ENCODE data around the gene PPHLN1. TPM values are rescaled to one million over a fixed set of nuclear protein-coding genes. Genes with fewer than 3 reads are reported as not detected.

PPHLN1 gene
- total RNA-seq, 1 donor from 2014 or later = 50.8 TPM

- ATAC-seq = peak; percentile 93
- intact Hi-C loops (cut with DNase I) = no loop called here
- no peak for DNase-seq (ENCODE audit: low spot score)
Observed at GRCh38 chr12:42421844-42422779, 96.1 kb downstream of the PPHLN1 start.

DNA sequence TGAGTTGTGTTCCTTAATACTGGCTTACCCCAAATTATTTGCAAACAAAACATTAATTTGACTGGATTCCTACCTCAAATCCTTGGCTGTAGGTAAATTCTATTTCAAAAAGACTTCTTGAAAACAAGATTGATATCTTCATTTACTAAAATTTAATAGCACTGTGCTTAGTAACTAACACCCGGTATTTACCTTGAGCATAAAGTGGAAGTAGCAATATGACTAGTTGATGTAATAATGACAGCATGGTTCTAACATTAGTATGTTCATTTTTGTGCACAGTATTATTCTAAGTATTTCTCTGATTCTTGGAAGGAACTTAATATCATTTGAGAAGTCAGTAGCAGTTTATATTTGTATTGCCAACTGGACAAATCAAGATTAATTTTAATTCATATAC, 96.8 kb downstream of the PPHLN1 start:
- no peak for DNase-seq (ENCODE audit: low spot score)
- ATAC-seq = no peak
- intact Hi-C loops (cut with DNase I) = no loop called here

DNA sequence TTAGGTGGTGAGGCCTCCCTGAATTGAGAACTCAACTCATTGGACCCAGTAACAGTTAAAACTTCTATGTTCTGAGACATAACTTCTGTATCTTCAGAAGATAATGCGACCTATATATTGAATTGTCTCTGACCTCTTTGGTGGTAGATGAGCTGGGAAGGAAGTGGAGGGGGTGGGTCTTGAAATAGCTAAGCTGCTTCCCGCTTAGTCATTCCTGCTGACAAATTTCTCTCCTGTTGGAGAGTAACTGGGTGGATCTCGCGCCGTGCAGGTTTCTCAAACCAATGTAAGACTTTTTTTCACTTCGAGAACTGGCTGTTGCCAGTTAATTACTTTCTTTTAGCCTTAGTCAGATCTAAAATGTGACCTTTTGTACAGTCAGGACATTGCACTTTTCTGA, 100.8 kb downstream of the PPHLN1 start:
- DNase-seq (ENCODE audit: low spot score) (no peak), ATAC-seq (no peak)
- intact Hi-C loops (cut with DNase I) = no loop called here

- no peak for ATAC-seq
- intact Hi-C loops (cut with DNase I) = no loop called here
- DNase-seq (ENCODE audit: low spot score) = no peak
Observed at GRCh38 chr12:42428850-42429249, 102.9 kb downstream of the PPHLN1 start.

DNA sequence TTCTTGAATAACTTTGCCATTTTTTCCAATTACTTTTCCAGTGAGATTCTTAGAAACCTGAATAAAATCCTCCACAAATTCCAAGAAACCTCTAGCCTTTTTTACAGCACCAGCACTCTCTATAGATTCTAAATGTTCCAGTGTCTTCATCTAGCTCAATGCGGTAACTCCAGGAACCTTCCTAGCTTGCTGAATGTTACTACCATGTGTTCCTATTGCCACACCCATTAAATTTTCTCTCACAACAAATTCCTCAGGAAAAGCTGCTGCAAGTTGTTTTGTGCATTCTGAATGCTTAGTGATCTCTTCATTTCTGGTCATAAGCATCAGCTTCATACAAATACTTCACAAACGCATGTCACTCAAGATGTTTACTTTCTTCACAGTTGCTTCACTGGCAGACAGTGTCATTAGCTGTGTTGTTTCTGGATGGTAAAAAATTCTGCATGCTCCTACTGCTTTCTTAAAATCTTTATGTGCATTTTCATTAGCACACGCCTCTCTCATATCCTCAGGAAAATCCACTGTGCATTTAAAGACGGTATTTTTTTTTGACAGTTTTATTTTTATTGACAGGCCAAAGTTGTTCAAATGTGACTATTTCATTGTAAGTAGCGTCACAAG, 106.7 kb downstream of the PPHLN1 start:
- intact Hi-C loops (cut with DNase I) = no loop called here
- ATAC-seq (no peak), DNase-seq (ENCODE audit: low spot score) (no peak)

- DNase-seq (ENCODE audit: low spot score) (no peak), ATAC-seq (no peak)
- intact Hi-C loops (cut with DNase I) = loop anchor here (5.0 kb wide), 1 partner anchor 1468 kb away; no protein-coding TSS in a partner anchor
Observed at GRCh38 chr12:42440608-42441007, 114.6 kb downstream of the PPHLN1 start.

GRCh38 chr12:42442311-42442759, 116.4 kb downstream of the PPHLN1 start:
- intact Hi-C loops (cut with DNase I) = loop anchor here (5.0 kb wide), 1 partner anchor 1470 kb away; no protein-coding TSS in a partner anchor
- DNase-seq (ENCODE audit: low spot score) (no peak), ATAC-seq (no peak)

DNA sequence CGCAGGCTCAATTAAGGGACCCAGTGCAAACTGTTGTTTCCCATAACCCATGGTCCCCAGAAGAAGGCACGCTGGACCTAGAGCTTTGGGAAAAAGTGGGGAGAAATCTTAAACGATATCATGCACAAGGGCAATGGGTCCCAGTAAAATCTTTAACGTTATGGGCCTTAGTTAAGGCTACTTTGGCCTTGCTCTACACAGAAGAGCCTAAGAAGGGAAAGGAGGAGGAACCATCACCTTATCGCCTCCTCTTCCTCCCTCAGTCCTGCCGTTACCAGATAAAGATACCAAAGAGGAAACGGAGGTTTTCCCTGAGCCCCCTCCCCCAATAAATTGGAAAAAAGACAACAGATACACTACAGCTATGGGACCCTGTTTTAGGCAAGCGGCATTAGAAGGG, 116.9 kb downstream of the PPHLN1 start:
- intact Hi-C loops (cut with DNase I) = loop anchor here (5.0 kb wide), 1 partner anchor 1471 kb away; no protein-coding TSS in a partner anchor
- no peak for ATAC-seq
- no peak for DNase-seq (ENCODE audit: low spot score)

GRCh38 chr12:42444192-42444943, 118.4 kb downstream of the PPHLN1 start:
- DNase-seq (ENCODE audit: low spot score) (no peak), ATAC-seq (no peak)
- intact Hi-C loops (cut with DNase I) = loop anchor here (5.0 kb wide), 1 partner anchor 1472 kb away; no protein-coding TSS in a partner anchor

GRCh38 chr12:42445891-42446290, 119.9 kb downstream of the PPHLN1 start:
- intact Hi-C loops (cut with DNase I) = no loop called here
- ATAC-seq = no peak
- no peak for DNase-seq (ENCODE audit: low spot score)

GRCh38 chr12:42446761-42447160, 120.8 kb downstream of the PPHLN1 start:
- intact Hi-C loops (cut with DNase I) = no loop called here
- ATAC-seq = no peak
- DNase-seq (ENCODE audit: low spot score) = no peak

- intact Hi-C loops (cut with DNase I) = no loop called here
- no peak for ATAC-seq
- DNase-seq (ENCODE audit: low spot score) = no peak
Observed at GRCh38 chr12:42447371-42447786, 121.4 kb downstream of the PPHLN1 start.

DNA sequence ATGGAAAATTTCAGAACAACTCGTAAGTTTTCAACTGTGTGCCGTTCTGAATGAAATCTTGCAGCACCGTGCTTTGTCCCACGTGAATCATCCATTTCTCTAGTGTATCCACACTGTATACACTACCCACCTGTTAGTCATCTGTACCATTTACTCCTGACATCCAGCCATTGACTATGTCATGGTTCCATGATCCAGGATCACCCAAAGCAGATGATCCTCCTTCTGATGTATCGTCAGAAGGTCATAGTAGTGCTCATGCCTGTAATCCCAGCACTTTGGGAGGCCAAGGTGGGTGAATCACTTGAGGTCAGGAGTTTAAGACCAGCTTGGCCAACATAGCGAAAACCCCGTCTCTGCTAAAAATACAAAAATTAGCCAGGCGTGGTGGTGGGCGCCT, 122.9 kb downstream of the PPHLN1 start:
- intact Hi-C loops (cut with DNase I) = no loop called here
- ATAC-seq = no peak
- no peak for DNase-seq (ENCODE audit: low spot score)

GRCh38 chr12:42450248-42450647, 124.3 kb downstream of the PPHLN1 start:
- peak; percentile 43 for ATAC-seq

DNA sequence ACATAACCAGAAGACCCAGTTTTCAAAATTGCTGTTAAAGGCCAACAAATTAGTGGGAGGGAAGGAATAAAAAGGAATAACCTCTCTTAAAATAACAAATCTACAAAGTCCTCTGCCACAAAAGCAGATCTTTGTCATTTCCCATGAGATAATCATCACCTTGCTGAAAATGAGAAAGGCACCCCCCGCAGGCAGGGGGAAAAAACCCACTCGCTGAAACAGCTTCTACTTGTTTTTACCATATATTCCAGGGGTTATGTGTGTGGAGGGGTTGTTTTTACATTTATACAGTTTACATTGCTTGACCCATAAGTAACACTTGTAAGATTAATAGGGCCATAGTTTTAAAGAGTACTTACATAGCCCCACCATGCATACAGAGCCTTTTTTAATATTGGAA, 132.6 kb downstream of the PPHLN1 start:
- DNase-seq (ENCODE audit: low spot score) (no peak), ATAC-seq (no peak)
- intact Hi-C loops (cut with DNase I) = no loop called here

More at GRCh38 chr12:42450248-42450647, 124.3 kb downstream of the PPHLN1 start:
- no peak for DNase-seq (ENCODE audit: low spot score)
- intact Hi-C loops (cut with DNase I) = no loop called here

GRCh38 chr12:42459336-42459847, 133.4 kb downstream of the PPHLN1 start:
- intact Hi-C loops (cut with DNase I) = no loop called here
- DNase-seq (ENCODE audit: low spot score) (no peak), ATAC-seq (no peak)

DNA sequence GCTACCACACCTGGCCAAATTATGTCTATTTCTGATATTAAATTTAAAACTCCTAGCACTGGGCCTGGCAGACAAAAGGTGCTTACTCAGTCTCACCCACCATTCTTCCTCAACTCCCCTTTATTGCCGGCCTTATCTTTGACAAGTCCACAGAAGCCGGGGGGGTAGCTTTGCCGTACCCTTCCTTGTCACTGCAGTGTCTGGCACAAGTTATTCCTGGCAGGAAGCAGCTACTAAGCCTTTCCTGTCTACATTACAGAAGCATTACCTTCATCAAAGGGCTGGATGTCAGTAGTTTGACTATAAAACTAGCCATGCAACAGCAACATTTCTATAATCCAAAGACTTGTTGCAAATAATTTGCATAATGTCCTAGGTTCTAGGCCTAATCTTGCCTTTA, 136.5 kb downstream of the PPHLN1 start:
- intact Hi-C loops (cut with DNase I) = loop anchor here (5.0 kb wide), 1 partner anchor 530 kb away; no protein-coding TSS in a partner anchor
- ATAC-seq = no peak

GRCh38 chr12:42463671-42464070, 137.7 kb downstream of the PPHLN1 start:
- ATAC-seq (no peak), DNase-seq (ENCODE audit: low spot score) (no peak)
- intact Hi-C loops (cut with DNase I) = loop anchor here (5.0 kb wide), 1 partner anchor 529 kb away; no protein-coding TSS in a partner anchor

More for the DNA sequence above, 136.5 kb downstream of the PPHLN1 start:
- DNase-seq (ENCODE audit: low spot score) = no peak

- peak; percentile 63 for ATAC-seq
- intact Hi-C loops (cut with DNase I) = no loop called here
- no peak for DNase-seq (ENCODE audit: low spot score)
Observed at GRCh38 chr12:42468341-42468821, 142.4 kb downstream of the PPHLN1 start.
